Measurements from ENCODE around the gene AKT3.

The AKT3 gene

GRCh38 chr1:243471754-243472745 lies 378.0 kb downstream of the AKT3 start:
- H3K9ac ChIP-seq (ENCODE audit: low read length): no peak overlapping the region
- no peaks in the 10 kb centered on the region for H3K79me2 ChIP-seq (ENCODE audit: low read length)
- no peaks in the 10 kb centered on the region for H3K36me3 ChIP-seq (replicated peaks; ENCODE audit: insufficient read depth, low read length)
- no peak overlapping the region for H3K4me3 ChIP-seq (ENCODE audit: low read length)
- H3F3A ChIP-seq (ENCODE audit: insufficient read depth, low read length): 0 out of 2 replicates have a peak, but pooled peaks cover 3% of the 10 kb centered on the region
- H3K27me3 ChIP-seq (replicated peaks; ENCODE audit: insufficient read depth, low read length): no peaks in the 10 kb centered on the region
- peak overlapping the region; percentile 18; the same call in 1 of the 2 replicates for H3K4me2 ChIP-seq (ENCODE audit: low read depth, low read length)
- no peak overlapping the region for H2AFZ ChIP-seq (ENCODE audit: low read length)
- DNase-seq: peak; percentile 53
- H4K20me1 ChIP-seq (ENCODE audit: insufficient read depth, low read length): no peaks in the 10 kb centered on the region
- H3K27ac ChIP-seq (ENCODE audit: low read length): peak overlapping the region; percentile 36; the same call in 1 of the 2 replicates
- no peak for TF ChIP-seq EZH2phosphoT487 (IDR thresholded peaks at IDR 0.05; ENCODE audit: low read length)
- TF ChIP-seq CTCF (IDR thresholded peaks at IDR 0.05; ENCODE audit: low read length): no peak
- TF ChIP-seq EZH2 (optimal IDR thresholded peaks at IDR 0.05; ENCODE audit: low read depth, low read length): no peak
- no peaks in the 10 kb centered on the region for H3K9me2 ChIP-seq (replicated peaks; ENCODE audit: insufficient read depth, low read length)
- peaks cover 17% of the 10 kb centered on the region for H3K4me1 ChIP-seq (ENCODE audit: low read length)
- no peaks in the 10 kb centered on the region for H3K9me3 ChIP-seq (replicated peaks; ENCODE audit: insufficient read depth, low read length)

- H4K20me1 ChIP-seq (ENCODE audit: insufficient read depth, low read length): no peaks in the 10 kb centered on the region
- H3K4me2 ChIP-seq (ENCODE audit: low read depth, low read length): no peak overlapping the region
- no peak overlapping the region for H3K9ac ChIP-seq (ENCODE audit: low read length)
- no peak overlapping the region for H3K27ac ChIP-seq (ENCODE audit: low read length)
- TF ChIP-seq EZH2phosphoT487 (IDR thresholded peaks at IDR 0.05; ENCODE audit: low read length): no peak
- no peak for TF ChIP-seq CTCF (IDR thresholded peaks at IDR 0.05; ENCODE audit: low read length)
- no peak for TF ChIP-seq EZH2 (optimal IDR thresholded peaks at IDR 0.05; ENCODE audit: low read depth, low read length)
- no peaks in the 10 kb centered on the region for H3K9me3 ChIP-seq (replicated peaks; ENCODE audit: insufficient read depth, low read length)
- H3K4me1 ChIP-seq (ENCODE audit: low read length): peaks cover 17% of the 10 kb centered on the region
- H2AFZ ChIP-seq (ENCODE audit: low read length): no peak overlapping the region
- H3K9me2 ChIP-seq (replicated peaks; ENCODE audit: insufficient read depth, low read length): no peaks in the 10 kb centered on the region
- H3K79me2 ChIP-seq (ENCODE audit: low read length): no peaks in the 10 kb centered on the region
- H3K36me3 ChIP-seq (replicated peaks; ENCODE audit: insufficient read depth, low read length): no peaks in the 10 kb centered on the region
- H3K27me3 ChIP-seq (replicated peaks; ENCODE audit: insufficient read depth, low read length): no peaks in the 10 kb centered on the region
- H3K4me3 ChIP-seq (ENCODE audit: low read length): no peak overlapping the region
- 0 out of 2 replicates have a peak, but pooled peaks cover 3% of the 10 kb centered on the region for H3F3A ChIP-seq (ENCODE audit: insufficient read depth, low read length)
- DNase-seq: no peak
These were observed 378.9 kb downstream of the AKT3 start for GRCh38 chr1:243471026-243471685.

- no peak for TF ChIP-seq CTCF (IDR thresholded peaks at IDR 0.05; ENCODE audit: low read length)
- TF ChIP-seq EZH2 (optimal IDR thresholded peaks at IDR 0.05; ENCODE audit: low read depth, low read length): no peak
- TF ChIP-seq EZH2phosphoT487 (IDR thresholded peaks at IDR 0.05; ENCODE audit: low read length): no peak
- H3K4me1 ChIP-seq (ENCODE audit: low read length): peaks cover 17% of the 10 kb centered on the region
- no peaks in the 10 kb centered on the region for H3K9me3 ChIP-seq (replicated peaks; ENCODE audit: insufficient read depth, low read length)
- no peak overlapping the region for H2AFZ ChIP-seq (ENCODE audit: low read length)
- no peaks in the 10 kb centered on the region for H3K36me3 ChIP-seq (replicated peaks; ENCODE audit: insufficient read depth, low read length)
- no peak for DNase-seq
- 0 out of 2 replicates have a peak, but pooled peaks cover 3% of the 10 kb centered on the region for H3F3A ChIP-seq (ENCODE audit: insufficient read depth, low read length)
- H3K27ac ChIP-seq (ENCODE audit: low read length): no peak overlapping the region
- H3K79me2 ChIP-seq (ENCODE audit: low read length): no peaks in the 10 kb centered on the region
- H3K27me3 ChIP-seq (replicated peaks; ENCODE audit: insufficient read depth, low read length): no peaks in the 10 kb centered on the region
- no peak overlapping the region for H3K4me3 ChIP-seq (ENCODE audit: low read length)
- H3K9ac ChIP-seq (ENCODE audit: low read length): no peak overlapping the region
- no peak overlapping the region for H3K4me2 ChIP-seq (ENCODE audit: low read depth, low read length)
- no peaks in the 10 kb centered on the region for H4K20me1 ChIP-seq (ENCODE audit: insufficient read depth, low read length)
- no peaks in the 10 kb centered on the region for H3K9me2 ChIP-seq (replicated peaks; ENCODE audit: insufficient read depth, low read length)
These were observed 379.5 kb downstream of the AKT3 start for GRCh38 chr1:243470502-243470901.

Measured in MM.1S (cell line).